HepG2 (cell line): Measurements from ENCODE around the gene RAPGEF2.

ENCODE experiments used
- BRD4 ChIP-seq: sonication (generic); formaldehyde crosslinking; IDR thresholded peaks from 2 replicates; pipeline ENCODE4 v1.4.0; 2020; ENCODE audit warnings: missing genetic modification reagents
- CBX2 ChIP-seq, 2 experiments: fragments of 200-600 bp in 1 of 2; sonication (generic); formaldehyde crosslinking in 1 of 2; IDR thresholded peaks; 2 replicates each; pipeline versions ENCODE4 v1.7.0 to v1.8.1; 2018 to 2022; ENCODE audit warnings: low read depth in 2 of 2, low read length in 1 of 2, mild to moderate bottlenecking in 1 of 2, missing genetic modification reagents in 1 of 2
- GABPA ChIP-seq, 2 experiments: IDR thresholded peaks; 2 replicates each; pipeline ENCODE4 v1.6.1; 2011 to 2016; ENCODE audit warnings: low read depth in 2 of 2, low read length in 1 of 2, missing biosample characterization in 1 of 2, missing genetic modification characterization in 1 of 2
- GTF2F1 ChIP-seq: fragments of 150-350 bp; IDR thresholded peaks from 2 replicates; pipeline ENCODE4 v1.6.1; 2014; ENCODE audit warnings: low read length
- HDAC2 ChIP-seq: sonication (generic); formaldehyde crosslinking; IDR thresholded peaks from 2 replicates; pipeline ENCODE4 v1.4.0; 2020; ENCODE audit warnings: missing genetic modification reagents
- SIN3A ChIP-seq: IDR thresholded peaks from 2 replicates; pipeline ENCODE4 v1.6.1; 2011; ENCODE audit warnings: low read depth, mild to moderate bottlenecking, control low read depth, low read length, borderline replicate concordance
- TARDBP ChIP-seq: sonication (generic); formaldehyde crosslinking; IDR thresholded peaks from 2 replicates; pipeline ENCODE4 v1.8.0; 2022; ENCODE audit warnings: mild to moderate bottlenecking, missing genetic modification reagents
- ZFX ChIP-seq: sonication (generic); formaldehyde crosslinking; IDR thresholded peaks from 2 replicates; pipeline ENCODE4 v1.4.0; 2020; ENCODE audit warnings: mild to moderate bottlenecking, low read depth, missing genetic modification reagents, moderate library complexity
- ZNF572 ChIP-seq: sonication (generic); formaldehyde crosslinking; IDR thresholded peaks from 2 replicates; pipeline ENCODE4 v1.5.1; 2020; ENCODE audit warnings: mild to moderate bottlenecking, missing genetic modification reagents
- ZNF713 ChIP-seq: sonication (generic); formaldehyde crosslinking; IDR thresholded peaks from 2 replicates; pipeline ENCODE4 v1.4.0; 2020; ENCODE audit warnings: mild to moderate bottlenecking, missing genetic modification reagents
- ZNF768 ChIP-seq: sonication (generic); formaldehyde crosslinking; IDR thresholded peaks from 2 replicates; pipeline ENCODE4 v1.4.0; 2020; ENCODE audit warnings: missing genetic modification reagents
- TF ChIP-seq, protein P1 (sequence below): sonication (generic); formaldehyde crosslinking; IDR thresholded peaks from 2 replicates; pipeline ENCODE4 v1.5.0; 2020; ENCODE audit warnings: mild to moderate bottlenecking, missing genetic modification reagents, moderate library complexity
- TF ChIP-seq, protein P2 (sequence below): sonication (generic); formaldehyde crosslinking; IDR thresholded peaks from 2 replicates; pipeline ENCODE4 v1.5.1; 2020; ENCODE audit warnings: mild to moderate bottlenecking, missing genetic modification reagents, moderate library complexity

DNA sequence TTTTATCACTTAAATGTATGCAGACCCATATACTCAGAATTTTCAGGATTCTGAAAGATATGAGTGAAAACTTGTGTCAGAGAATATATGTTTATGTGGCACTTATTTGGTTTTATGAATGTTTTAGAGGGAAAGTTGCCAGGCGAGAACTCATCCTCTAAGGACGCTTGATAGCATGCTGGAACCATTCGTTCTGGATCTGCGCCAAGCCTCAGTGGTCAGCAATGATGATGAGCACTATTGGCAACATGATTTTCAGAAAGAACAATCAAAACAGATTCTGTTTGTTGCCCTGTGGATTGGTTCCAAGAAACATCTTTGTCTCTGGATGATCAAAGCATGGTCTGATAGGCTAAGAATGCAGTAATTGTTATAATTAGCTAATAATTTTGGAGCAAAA, 32.1 kb upstream of the RAPGEF2 start:
- TF ChIP-seq GABPA (IDR thresholded peaks at IDR 0.05; ENCODE audit: low read depth, low read length) (no peak), GABPA (CRISPR knock-in tag; IDR thresholded peaks at IDR 0.05; ENCODE audit: low read depth) (no peak), SIN3A (no peak), TARDBP (no peak), ZNF768 (CRISPR knock-in tag) (no peak), CBX2 (IDR thresholded peaks at IDR 0.05; ENCODE audit: low read depth, low read length) (no peak), CBX2 (CRISPR knock-in tag; IDR thresholded peaks at IDR 0.05; ENCODE audit: low read depth) (no peak), GTF2F1 (no peak), ZNF572 (CRISPR knock-in tag) (no peak), BRD4 (CRISPR knock-in tag) (no peak), ZFX (CRISPR knock-in tag) (no peak), HDAC2 (CRISPR knock-in tag) (no peak), ZNF713 (CRISPR knock-in tag) (no peak)
- TF ChIP-seq, protein P1, sequence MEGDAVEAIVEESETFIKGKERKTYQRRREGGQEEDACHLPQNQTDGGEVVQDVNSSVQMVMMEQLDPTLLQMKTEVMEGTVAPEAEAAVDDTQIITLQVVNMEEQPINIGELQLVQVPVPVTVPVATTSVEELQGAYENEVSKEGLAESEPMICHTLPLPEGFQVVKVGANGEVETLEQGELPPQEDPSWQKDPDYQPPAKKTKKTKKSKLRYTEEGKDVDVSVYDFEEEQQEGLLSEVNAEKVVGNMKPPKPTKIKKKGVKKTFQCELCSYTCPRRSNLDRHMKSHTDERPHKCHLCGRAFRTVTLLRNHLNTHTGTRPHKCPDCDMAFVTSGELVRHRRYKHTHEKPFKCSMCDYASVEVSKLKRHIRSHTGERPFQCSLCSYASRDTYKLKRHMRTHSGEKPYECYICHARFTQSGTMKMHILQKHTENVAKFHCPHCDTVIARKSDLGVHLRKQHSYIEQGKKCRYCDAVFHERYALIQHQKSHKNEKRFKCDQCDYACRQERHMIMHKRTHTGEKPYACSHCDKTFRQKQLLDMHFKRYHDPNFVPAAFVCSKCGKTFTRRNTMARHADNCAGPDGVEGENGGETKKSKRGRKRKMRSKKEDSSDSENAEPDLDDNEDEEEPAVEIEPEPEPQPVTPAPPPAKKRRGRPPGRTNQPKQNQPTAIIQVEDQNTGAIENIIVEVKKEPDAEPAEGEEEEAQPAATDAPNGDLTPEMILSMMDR (CRISPR knock-in tag), result no peak
- TF ChIP-seq, protein P2, sequence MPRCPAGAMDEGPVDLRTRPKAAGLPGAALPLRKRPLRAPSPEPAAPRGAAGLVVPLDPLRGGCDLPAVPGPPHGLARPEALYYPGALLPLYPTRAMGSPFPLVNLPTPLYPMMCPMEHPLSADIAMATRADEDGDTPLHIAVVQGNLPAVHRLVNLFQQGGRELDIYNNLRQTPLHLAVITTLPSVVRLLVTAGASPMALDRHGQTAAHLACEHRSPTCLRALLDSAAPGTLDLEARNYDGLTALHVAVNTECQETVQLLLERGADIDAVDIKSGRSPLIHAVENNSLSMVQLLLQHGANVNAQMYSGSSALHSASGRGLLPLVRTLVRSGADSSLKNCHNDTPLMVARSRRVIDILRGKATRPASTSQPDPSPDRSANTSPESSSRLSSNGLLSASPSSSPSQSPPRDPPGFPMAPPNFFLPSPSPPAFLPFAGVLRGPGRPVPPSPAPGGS, result no peak
